SK-N-MC (cell line): ENCODE results near the gene TMOD4.
"Not testable (repeated sequence)": the region's sequence is repeated elsewhere in the genome, so short reads cannot be mapped to it uniquely, and the experiment has no call there.

Experiments used
- DNase-seq: peaks from one replicate; pipeline ENCODE4 v3.0.0-alpha.2; 2011; ENCODE audit warnings: low read depth, low spot score
- H3K27ac ChIP-seq: fragments of 200-600 bp; sonication (generic); 2 replicates; pipeline ENCODE4 v1.5.1; 2016; ENCODE audit warnings: mixed run types
- H3K36me3 ChIP-seq: fragments of 200-600 bp; sonication (generic); 2 replicates; pipeline ENCODE4 v1.6.1; 2017; ENCODE audit warnings: antibody characterized with exemption, low read length, mixed read lengths; ENCODE audit not compliant: insufficient read depth
- H3K4me3 ChIP-seq: fragments of 200-600 bp; sonication (generic); 2 replicates; pipeline ENCODE4 v1.5.1; 2016
- H3K9ac ChIP-seq: fragments of 200-600 bp; sonication (generic); 2 replicates; pipeline ENCODE4 v1.8.0; 2017; ENCODE audit warnings: mixed run types, mixed read lengths; ENCODE audit not compliant: insufficient read length
- H3K9me3 ChIP-seq: fragments of 200-600 bp; sonication (generic); 2 replicates; pipeline ENCODE4 v1.6.1; 2017; ENCODE audit warnings: low read depth, mild to moderate bottlenecking, antibody characterized with exemption, low read length, moderate library complexity, mixed read lengths
- EZH2 ChIP-seq: fragments of 200-600 bp; sonication (generic); IDR thresholded peaks from one replicate; pipeline ENCODE4 v1.6.1; 2017; ENCODE audit warnings: antibody characterized with exemption
- FOXP2 ChIP-seq: optimal IDR thresholded peaks from 2 replicates; pipeline ENCODE3; 2011; ENCODE audit warnings: mild to moderate bottlenecking, moderate library complexity; ENCODE audit not compliant: insufficient read depth; ENCODE audit errors: extremely low read length, control extremely low read depth
- POLR2AphosphoS5 ChIP-seq: IDR thresholded peaks from 2 replicates; pipeline ENCODE4 v1.6.1; 2012; ENCODE audit warnings: mild to moderate bottlenecking, low read depth, low read length, borderline replicate concordance

The TMOD4 gene

DNA sequence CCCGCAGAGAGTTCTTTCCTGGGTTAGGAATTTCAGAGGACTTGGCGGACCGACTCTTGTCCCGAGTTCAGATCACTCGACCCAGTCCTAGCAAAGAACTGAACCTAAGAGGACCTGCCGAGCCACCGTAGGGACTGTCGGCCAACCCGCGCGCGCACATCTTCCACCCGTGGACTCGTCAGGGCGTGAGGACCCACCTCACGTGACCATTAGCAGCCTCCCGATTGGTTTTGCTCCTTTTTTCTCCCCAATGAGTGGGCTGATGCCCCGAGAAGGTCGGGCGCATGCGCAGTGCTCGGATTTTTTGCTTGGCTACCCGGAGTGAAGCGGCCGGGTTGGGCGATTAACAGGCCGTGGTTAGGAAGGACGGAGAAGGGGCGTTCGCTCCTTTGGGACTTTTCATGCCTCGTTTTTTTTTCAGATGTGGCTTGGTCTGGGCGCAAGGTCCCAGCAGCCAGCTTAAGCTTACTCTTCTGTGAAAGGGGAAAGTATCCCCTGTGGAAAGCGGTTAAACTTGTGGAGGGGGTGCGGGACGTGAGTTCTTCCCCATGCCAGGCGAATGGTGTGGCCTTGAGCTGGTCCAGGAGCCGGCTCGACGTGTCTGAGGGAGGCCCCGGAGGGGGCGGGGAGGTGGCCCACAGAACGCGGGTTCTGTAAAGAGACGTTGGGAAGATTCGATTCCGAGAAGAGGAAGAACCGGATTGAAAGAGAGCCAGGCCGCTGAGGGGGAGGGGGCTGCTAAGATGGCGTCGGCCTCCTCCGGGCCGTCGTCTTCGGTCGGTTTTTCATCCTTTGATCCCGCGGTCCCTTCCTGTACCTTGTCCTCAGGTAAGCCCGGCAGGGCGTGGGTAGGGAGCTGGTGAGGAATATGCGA lies 22.7 kb upstream of the TMOD4 start, which contains the start of gene PIP5K1A:
TSS of gene PIP5K1A (plus strand) at position 299 of the 874 bp plus-strand sequence. CDS start at position 744, 445 bp downstream.
- H3K4me3 ChIP-seq: peak within 1 kb of the TSS; percentile 100
- peaks cover 17% of the 10 kb centered on the region for H3K36me3 ChIP-seq
- no peaks in the 10 kb centered on the region for H3K9me3 ChIP-seq
- peak within 1 kb of the TSS; percentile 87 for H3K27ac ChIP-seq
- H3K9ac ChIP-seq: peak within 1 kb of the TSS; percentile 97
- DNase-seq: peak; percentile 92
- TF ChIP-seq EZH2: no peak
- peak; percentile 89 for TF ChIP-seq POLR2AphosphoS5
- TF ChIP-seq FOXP2: no peak

GRCh38 chr1:151197863-151198253 lies 22.1 kb upstream of the TMOD4 start:
- TF ChIP-seq EZH2 (no peak), POLR2AphosphoS5 (no peak), FOXP2 (no peak)
- Histone ChIP-seq H3K36me3 (peaks cover 10% of the 10 kb centered on the region), H3K4me3 (peak overlapping the region; percentile 100), H3K9me3 (no peaks in the 10 kb centered on the region), H3K27ac (peak overlapping the region; percentile 74), H3K9ac (peak overlapping the region; percentile 78)
- no peak for DNase-seq

- H3K4me3 ChIP-seq: peak overlapping the region; percentile 77
- H3K9ac ChIP-seq: peak overlapping the region; percentile 49
- peak; percentile 91 for DNase-seq
- H3K27ac ChIP-seq: peak overlapping the region; percentile 91
- H3K36me3 ChIP-seq: no peaks in the 10 kb centered on the region
- H3K9me3 ChIP-seq: no peaks in the 10 kb centered on the region
- no peak for TF ChIP-seq FOXP2
- no peak for TF ChIP-seq POLR2AphosphoS5
- TF ChIP-seq EZH2: no peak
Measured at GRCh38 chr1:151196292-151196800, 20.6 kb upstream of the TMOD4 start.

DNA sequence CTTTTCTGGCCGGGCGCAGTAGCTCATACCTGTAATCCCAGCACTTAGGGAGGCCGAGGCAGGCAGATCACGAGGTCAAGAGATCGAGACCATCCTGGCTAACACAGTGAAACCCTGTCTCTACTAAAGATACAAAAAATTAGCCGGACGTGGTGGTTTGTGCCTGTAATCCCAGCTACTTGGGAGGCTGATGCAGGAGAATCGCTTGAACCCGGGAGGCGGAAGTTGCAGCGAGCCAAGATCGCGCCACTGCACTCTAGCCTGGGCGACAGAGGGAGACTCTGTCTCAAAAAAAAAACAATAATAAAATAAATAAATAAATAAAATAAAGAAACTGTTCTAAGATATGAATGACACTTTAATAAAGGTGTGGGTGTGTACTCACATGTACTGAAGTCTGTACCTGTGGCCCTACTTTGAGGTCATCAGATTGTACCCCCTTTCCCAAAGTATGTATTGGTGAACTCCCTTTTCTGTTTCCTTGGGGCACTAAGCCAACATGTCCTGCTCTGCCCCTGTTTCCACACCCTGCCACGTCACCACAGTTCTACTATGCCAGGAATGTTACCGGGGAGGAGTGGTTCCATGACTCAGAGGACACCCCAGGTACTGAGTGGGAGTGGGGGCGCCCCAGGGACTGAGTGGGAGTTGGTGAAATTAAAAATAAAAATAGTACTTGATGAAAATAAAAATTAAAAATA lies 19.3 kb upstream of the TMOD4 start:
- not testable (repeated sequence) for H3K9ac ChIP-seq, DNase-seq, H3K27ac ChIP-seq, H3K36me3 ChIP-seq, H3K4me3 ChIP-seq, H3K9me3 ChIP-seq

GRCh38 chr1:151193856-151194255 lies 18.1 kb upstream of the TMOD4 start:
- Histone ChIP-seq H3K27ac (no peak overlapping the region), H3K9me3 (no peaks in the 10 kb centered on the region), H3K9ac (no peak overlapping the region), H3K36me3 (no peaks in the 10 kb centered on the region), H3K4me3 (no peak overlapping the region)
- TF ChIP-seq EZH2 (no peak), FOXP2 (no peak), POLR2AphosphoS5 (no peak)
- DNase-seq: no peak

- Histone ChIP-seq H3K9me3 (no peaks in the 10 kb centered on the region), H3K4me3 (no peak overlapping the region), H3K36me3 (no peaks in the 10 kb centered on the region), H3K9ac (no peak overlapping the region), H3K27ac (no peak overlapping the region)
- no peak for DNase-seq
- TF ChIP-seq EZH2 (no peak), FOXP2 (no peak), POLR2AphosphoS5 (no peak)
Measured at GRCh38 chr1:151193304-151193703, 17.5 kb upstream of the TMOD4 start.

- H3K9me3 ChIP-seq: no peaks in the 10 kb centered on the region
- no peak overlapping the region for H3K9ac ChIP-seq
- TF ChIP-seq FOXP2 (no peak), EZH2 (no peak), POLR2AphosphoS5 (no peak)
- no peak overlapping the region for H3K4me3 ChIP-seq
- no peak overlapping the region for H3K27ac ChIP-seq
- DNase-seq: no peak
- no peaks in the 10 kb centered on the region for H3K36me3 ChIP-seq
Measured at GRCh38 chr1:151192047-151192446, 16.3 kb upstream of the TMOD4 start.

- DNase-seq: no peak
- Histone ChIP-seq H3K36me3 (peaks cover 13% of the 10 kb centered on the region), H3K27ac (peak within 1 kb of the TSS; percentile 91), H3K9me3 (no peaks in the 10 kb centered on the region), H3K9ac (peak within 1 kb of the TSS; percentile 93), H3K4me3 (peak within 1 kb of the TSS; percentile 93)
- TF ChIP-seq EZH2: no peak
- TF ChIP-seq FOXP2: peak; percentile 48
- peak; percentile 95 for TF ChIP-seq POLR2AphosphoS5
Measured at GRCh38 chr1:151189637-151190445, 14.1 kb upstream of the TMOD4 start, which contains the start of gene VPS72. Gene VPS72 (minus strand): TSS chr1:151190197. CDS start chr1:151190121, 76 bp downstream.

- Histone ChIP-seq H3K36me3 (peaks cover 23% of the 10 kb centered on the region), H3K4me3 (peak overlapping the region; percentile 93), H3K9ac (peak overlapping the region; percentile 93)
- not testable (repeated sequence) for DNase-seq, H3K27ac ChIP-seq, H3K9me3 ChIP-seq
Measured at GRCh38 chr1:151188667-151189066, 12.9 kb upstream of the TMOD4 start.
